ENCODE data around the gene MIPEP.
"Not testable (repeated sequence)": the region's sequence is repeated elsewhere in the genome, so short reads cannot be mapped to it uniquely, and the experiment has no call there.

MIPEP gene

DNA sequence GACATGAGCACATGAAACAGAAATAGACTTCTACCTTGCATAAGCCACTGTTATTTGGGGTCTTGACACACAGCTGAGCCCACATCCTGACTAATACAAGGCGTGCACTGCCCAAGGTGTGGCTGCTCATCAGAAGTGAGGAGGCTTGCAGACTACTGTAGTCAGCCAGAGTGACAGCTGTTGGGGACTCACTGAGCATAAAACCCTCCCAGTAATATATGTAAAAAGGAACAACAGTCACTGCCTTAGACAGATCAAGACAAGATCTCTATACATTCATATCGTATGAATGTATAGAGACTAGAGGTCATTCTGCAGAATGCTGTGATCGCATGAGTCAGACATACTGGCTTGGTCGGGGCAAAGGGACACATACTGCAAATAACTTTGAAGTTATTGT lies 12.2 kb upstream of the MIPEP start:
- H3K36me3 Mint-ChIP-seq, result no peaks in the 10 kb centered on the region
- H3K4me1 Mint-ChIP-seq, result peaks cover 7% of the 10 kb centered on the region
- no peak overlapping the region for H3K4me3 Mint-ChIP-seq
- H3K27me3 Mint-ChIP-seq, result peaks cover 29% of the 10 kb centered on the region
- no peaks in the 10 kb centered on the region for H3K9me3 Mint-ChIP-seq
- ATAC-seq, result no peak
- H3K27ac Mint-ChIP-seq, result no peak overlapping the region

DNA sequence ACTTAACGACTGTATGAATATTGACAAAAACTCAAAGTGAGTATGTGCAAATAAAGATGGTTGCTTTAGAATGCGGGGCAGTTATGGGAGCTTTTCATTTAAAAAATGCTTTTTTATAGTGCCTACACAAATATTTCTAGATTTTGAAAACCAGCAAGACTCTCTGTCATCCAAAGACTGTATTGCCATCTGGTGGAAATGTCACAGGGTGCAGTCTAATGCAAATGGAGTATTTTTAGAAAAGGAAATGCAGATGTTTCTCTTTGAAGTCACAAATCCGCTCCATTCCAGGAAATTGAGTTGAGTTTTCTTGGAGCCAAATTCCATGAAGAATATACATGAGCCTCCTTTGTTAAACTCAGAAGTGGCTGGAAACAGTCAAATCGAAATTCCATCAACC lies 10.4 kb upstream of the MIPEP start:
- H3K4me1 Mint-ChIP-seq, result peaks cover 7% of the 10 kb centered on the region
- H3K27me3 Mint-ChIP-seq, result peaks cover 25% of the 10 kb centered on the region
- no peak overlapping the region for H3K4me3 Mint-ChIP-seq
- H3K9me3 Mint-ChIP-seq, result no peaks in the 10 kb centered on the region
- H3K36me3 Mint-ChIP-seq, result no peaks in the 10 kb centered on the region
- no peak overlapping the region for H3K27ac Mint-ChIP-seq
- ATAC-seq, result no peak

DNA sequence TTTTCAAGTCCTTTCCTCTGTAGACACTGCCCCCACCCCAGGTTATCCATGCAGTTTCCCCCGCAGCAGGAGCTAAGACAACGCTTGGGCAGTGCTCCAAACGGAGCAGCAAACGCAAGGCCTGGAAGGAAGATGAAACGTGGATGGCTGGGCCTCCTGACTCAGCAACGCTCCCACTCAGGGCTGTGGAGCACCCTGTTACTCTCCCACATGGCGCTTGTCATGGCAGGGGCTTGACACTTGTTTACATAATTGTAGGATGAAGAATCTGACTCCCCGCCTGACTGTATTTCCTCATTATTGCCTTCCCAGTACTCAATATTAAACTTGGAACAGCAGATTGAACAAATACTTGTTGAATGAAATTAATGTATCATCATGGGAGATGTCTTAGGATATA lies 8.9 kb upstream of the MIPEP start:
- Mint-ChIP-seq H3K4me3 (no peak overlapping the region), H3K4me1 (no peaks in the 10 kb centered on the region), H3K27ac (no peak overlapping the region), H3K9me3 (no peaks in the 10 kb centered on the region), H3K27me3 (peaks cover 14% of the 10 kb centered on the region), H3K36me3 (no peaks in the 10 kb centered on the region)
- ATAC-seq, result no peak

DNA sequence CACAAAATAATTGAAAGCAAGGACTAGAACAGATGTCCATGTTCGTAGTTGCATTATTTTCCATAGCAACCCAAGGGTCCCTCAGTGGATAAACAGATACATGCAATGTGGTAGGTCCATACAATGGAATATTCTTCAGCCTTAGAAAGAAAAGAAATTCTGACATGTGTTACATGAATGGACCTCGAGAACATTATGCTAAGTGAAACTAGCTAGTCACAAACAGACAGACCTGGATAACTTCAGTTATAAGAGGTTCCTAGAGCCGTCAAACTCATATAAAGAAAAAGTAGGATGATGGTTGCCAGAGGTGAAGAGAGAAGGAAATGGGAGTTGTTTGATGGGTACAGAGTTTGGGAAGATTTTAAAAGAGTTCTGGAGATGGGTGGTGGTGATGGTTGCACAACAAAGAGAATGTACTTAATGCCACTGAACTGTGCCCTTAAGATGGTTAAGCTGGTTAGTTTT lies 8.3 kb upstream of the MIPEP start, which contains the start of gene C1QTNF9B:
Gene C1QTNF9B (minus strand): TSS at position 51 of the 468 bp plus-strand sequence.
- not testable (repeated sequence) for H3K4me3 Mint-ChIP-seq, H3K36me3 Mint-ChIP-seq, H3K9me3 Mint-ChIP-seq, ATAC-seq, H3K4me1 Mint-ChIP-seq, H3K27ac Mint-ChIP-seq
- peaks cover 10% of the 10 kb centered on the region for H3K27me3 Mint-ChIP-seq

DNA sequence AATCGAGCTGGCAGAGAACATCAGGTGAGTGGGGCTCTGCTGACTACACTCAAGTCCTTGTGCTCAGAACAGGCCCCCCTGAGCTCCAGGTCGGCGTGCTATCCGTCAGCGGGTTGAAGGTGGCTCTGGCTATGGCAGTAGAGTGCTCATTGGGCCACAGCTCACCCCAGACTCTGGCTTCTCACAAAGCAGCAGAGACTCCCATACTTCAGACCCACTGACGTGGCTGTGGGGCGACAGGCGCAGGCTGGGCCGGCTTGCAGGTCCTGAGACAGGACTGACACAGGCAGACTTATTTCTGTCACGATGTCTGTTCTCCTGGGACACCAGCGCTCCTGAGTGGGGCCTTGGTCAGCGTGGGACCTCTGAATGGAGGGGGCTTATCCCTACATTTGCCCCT lies 5.5 kb upstream of the MIPEP start:
- not testable (repeated sequence) for H3K36me3 Mint-ChIP-seq, H3K27me3 Mint-ChIP-seq, ATAC-seq, H3K4me1 Mint-ChIP-seq, H3K9me3 Mint-ChIP-seq, H3K27ac Mint-ChIP-seq, H3K4me3 Mint-ChIP-seq

DNA sequence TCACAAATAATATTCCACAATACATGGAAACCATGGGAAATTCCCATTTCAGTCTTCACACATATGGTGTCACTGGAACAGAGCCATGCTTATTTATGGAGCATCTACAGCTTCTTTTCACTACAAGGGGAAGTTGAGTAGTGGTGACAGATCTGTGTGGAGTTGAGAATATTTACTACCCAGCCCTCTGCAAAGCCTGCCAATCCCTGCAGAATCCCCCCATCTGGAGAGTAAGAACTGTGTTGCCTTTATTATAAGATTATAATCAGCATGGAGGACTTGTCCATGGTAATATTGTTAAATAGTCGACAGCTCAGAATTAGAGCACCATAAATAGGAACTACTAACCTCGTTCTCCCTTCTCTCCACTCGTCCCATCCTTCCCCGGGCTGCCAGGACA lies 4.6 kb upstream of the MIPEP start:
- not testable (repeated sequence) for H3K27ac Mint-ChIP-seq, H3K9me3 Mint-ChIP-seq, H3K27me3 Mint-ChIP-seq, H3K36me3 Mint-ChIP-seq, ATAC-seq, H3K4me3 Mint-ChIP-seq
- H3K4me1 Mint-ChIP-seq, result peaks cover 12% of the 10 kb centered on the region

DNA sequence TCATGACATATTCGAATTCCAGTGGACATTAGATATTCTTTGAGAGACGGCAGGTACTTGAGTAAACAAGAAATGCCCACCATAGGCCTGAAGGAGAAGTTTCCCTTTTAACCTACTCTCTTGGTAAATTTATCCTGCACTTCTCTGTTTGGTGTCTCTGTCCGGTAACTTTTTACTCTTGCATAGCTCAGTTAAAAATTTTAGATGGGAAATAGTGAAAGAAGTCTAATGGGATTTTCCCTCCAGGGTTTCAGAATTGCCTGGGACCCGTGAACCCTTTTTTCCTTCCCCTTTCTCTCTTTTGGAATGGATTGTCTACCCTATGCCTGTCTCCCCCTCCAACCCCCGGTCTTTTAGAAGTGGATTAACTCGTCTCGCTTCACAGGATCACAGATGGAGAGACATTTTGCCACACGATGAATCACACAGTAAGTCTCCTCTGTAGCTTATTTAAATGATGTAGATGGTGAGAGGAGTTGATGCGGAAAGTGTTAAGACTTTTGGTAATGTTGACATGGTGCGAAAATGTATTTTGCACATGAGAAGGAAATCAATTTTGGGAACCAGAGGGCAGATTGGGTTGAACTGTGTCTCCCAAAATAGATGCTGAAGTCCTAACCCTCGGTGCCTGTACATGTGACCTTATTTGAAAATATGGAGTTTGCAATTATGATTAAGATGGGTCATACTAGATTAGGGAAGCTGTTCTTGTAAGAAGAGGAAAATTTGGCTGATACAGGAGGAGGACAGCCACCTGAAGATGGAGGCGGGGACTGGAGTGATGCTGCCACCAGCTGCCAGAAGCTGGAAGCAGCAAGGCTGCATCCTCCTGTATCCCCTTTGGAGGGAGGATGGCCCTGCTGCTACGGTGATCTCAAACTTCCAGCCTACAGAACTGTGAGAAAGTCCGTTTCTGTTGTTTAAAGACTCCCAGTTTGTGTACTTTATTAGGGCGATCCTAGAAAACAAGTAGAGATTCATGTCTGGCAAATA lies 711 bp upstream of the MIPEP start:
- Mint-ChIP-seq H3K9me3 (no peaks in the 10 kb centered on the region), H3K27me3 (no peaks in the 10 kb centered on the region), H3K36me3 (peaks cover 4% of the 10 kb centered on the region), H3K4me1 (peaks cover 22% of the 10 kb centered on the region), H3K27ac (peak overlapping the region; percentile 83), H3K4me3 (peak overlapping the region; percentile 89)
- ATAC-seq, result peak; percentile 34

DNA sequence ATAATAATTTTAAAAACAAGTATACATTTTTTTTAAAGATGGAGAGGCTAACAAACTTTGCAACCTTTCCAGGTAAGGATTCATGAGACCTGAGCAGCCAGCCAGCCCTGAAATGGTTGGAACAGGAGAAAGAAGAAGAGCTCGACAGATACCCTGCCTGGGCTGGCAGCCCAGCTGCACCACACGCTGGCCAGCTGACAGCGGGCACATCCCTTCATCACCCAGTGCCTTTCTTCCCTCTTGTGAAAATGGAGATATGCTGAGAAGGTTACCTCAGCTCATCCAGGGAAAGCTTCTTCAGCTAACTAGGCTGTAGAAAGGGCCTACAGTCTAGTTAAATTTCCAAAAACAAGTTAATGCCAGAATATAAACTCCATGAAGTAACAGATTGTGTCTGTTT lies 4.8 kb downstream of the MIPEP start:
- peaks cover 36% of the 10 kb centered on the region for H3K36me3 Mint-ChIP-seq
- not testable (repeated sequence) for H3K27me3 Mint-ChIP-seq, H3K27ac Mint-ChIP-seq

DNA sequence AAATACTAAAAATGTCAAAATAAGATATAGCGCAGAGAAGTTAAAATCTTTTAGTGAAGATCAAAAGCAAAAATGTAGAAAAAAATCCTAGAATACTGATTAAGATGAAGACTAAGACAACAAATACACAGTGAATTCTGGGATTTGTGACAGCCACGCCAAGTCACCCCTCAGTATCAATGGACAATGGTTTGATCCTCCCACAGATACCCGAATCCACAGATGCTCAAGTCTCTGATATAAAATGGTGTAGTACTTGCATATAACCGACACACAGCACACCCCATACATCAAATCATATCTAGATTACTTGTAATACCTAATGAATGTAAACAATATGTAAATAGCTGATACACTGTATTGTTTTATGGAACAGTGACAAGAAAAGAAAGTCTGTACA lies 5.9 kb downstream of the MIPEP start:
- H3K4me1 Mint-ChIP-seq, result peaks cover 8% of the 10 kb centered on the region
- H3K36me3 Mint-ChIP-seq, result peaks cover 46% of the 10 kb centered on the region
- H3K27me3 Mint-ChIP-seq, result no peaks in the 10 kb centered on the region
- no peak overlapping the region for H3K4me3 Mint-ChIP-seq
- no peak for ATAC-seq
- no peaks in the 10 kb centered on the region for H3K9me3 Mint-ChIP-seq
- H3K27ac Mint-ChIP-seq, result no peak overlapping the region

More for the DNA sequence above, 4.8 kb downstream of the MIPEP start:
- H3K9me3 Mint-ChIP-seq, ATAC-seq, H3K4me3 Mint-ChIP-seq: not testable (repeated sequence)
- H3K4me1 Mint-ChIP-seq, result peaks cover 11% of the 10 kb centered on the region

DNA sequence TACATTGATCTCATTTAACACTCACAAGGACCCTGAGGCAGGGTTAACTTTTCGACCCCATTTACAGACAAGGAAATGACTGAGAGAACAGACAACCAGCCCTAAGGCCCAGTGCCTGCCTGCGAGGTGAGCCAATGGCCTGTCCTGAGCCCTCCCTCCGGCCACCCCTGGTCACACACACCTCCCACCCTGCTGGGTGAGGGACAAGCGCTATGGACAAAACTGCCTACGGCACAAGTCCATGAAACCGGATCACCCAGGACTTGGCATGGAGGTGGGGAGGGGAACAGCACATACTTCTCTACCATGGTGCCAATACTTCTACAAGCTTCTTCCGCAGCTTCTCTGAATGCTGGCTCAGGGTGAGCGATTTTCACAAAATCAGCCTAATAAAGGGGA lies 7.8 kb downstream of the MIPEP start:
- not testable (repeated sequence) for ATAC-seq, H3K27me3 Mint-ChIP-seq, H3K27ac Mint-ChIP-seq, H3K9me3 Mint-ChIP-seq, H3K4me3 Mint-ChIP-seq, H3K4me1 Mint-ChIP-seq
- H3K36me3 Mint-ChIP-seq, result peaks cover 48% of the 10 kb centered on the region

DNA sequence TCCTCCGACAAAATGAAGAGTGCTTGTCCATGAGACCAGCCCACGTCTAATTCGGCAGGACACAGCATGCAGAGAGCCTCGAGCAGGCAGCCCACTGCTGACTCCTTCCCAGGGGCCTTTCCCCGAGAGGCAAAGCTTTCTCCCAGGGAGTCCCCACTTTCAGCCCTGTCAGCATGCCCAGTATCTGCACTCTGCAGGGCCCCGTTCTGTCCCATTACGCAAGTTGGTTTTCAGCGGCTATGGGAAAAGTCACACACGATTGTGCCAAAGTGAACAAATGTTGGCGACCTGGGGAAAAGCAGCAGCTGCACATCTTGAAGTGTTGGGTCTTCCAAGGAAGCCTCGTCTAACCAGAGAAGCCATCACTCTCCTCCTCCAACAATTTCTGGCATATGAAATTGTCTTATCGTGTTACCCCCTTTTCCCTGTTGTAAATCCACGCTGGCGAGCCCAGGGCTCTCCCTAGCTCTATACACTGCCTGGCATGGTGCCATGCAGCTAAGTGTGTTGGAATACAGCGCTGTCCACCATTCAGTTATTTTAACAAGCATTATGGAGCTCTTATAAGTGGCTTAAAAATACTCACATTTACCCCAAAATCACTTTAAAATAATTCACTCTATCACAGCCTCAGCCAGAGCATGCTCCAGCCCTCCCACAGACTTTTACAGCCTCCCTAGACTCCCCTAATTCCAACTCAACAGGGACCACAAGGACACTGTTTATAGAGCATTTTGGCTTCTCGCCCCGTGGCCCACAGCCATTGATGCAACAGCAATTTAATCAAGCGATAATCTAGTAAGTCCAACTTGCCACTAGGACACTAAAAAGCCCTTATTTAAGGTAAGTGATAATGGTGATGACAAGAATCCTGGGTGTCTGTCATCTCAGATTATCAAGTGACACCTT lies 8.5 kb downstream of the MIPEP start:
- H3K36me3 Mint-ChIP-seq, result peaks cover 54% of the 10 kb centered on the region
- ATAC-seq, H3K4me3 Mint-ChIP-seq, H3K9me3 Mint-ChIP-seq, H3K27me3 Mint-ChIP-seq, H3K4me1 Mint-ChIP-seq, H3K27ac Mint-ChIP-seq: not testable (repeated sequence)

DNA sequence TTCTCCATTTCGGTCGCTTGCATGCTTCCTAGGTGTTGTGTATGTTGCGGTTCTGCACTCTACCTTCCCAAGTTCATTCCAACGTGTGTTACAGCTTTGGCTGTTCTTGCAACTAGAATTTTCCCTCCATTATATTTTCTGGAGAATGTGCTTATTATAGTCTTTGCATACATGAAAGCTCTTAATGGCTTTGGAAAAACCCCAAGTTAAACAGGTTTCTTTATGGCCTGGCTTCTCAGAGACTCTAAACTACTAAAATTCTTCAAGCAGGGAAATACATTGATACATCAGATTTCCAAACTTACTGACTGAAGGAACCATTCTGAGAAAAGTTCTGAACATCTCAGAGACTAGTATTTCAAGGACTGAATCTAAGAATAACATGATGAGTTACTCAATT lies 11.9 kb downstream of the MIPEP start:
- H3K4me1 Mint-ChIP-seq, result no peaks in the 10 kb centered on the region
- no peak for ATAC-seq
- H3K9me3 Mint-ChIP-seq, result no peaks in the 10 kb centered on the region
- peaks cover 46% of the 10 kb centered on the region for H3K36me3 Mint-ChIP-seq
- no peak overlapping the region for H3K4me3 Mint-ChIP-seq
- H3K27me3 Mint-ChIP-seq, result no peaks in the 10 kb centered on the region
- H3K27ac Mint-ChIP-seq, result no peak overlapping the region

DNA sequence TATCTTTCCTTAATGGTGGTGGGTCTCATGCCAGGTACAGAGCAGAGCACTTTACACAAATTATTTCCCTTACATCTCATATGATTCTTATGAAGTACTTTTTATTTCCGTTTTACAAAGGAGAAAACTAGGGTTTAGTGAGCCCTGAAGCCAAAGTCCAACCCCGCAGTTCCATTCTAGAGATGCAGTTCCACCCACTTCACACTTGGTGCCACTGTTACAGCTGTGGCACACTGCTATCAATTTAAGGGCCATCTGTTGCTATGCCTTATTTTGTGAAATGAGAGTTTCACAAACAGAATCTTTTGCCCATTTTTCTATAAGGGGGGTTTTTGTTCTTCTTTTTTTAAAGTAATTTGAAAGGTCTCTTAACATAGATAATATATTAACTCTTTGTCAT lies 12.9 kb downstream of the MIPEP start:
- Mint-ChIP-seq H3K27ac (no peak overlapping the region), H3K27me3 (no peaks in the 10 kb centered on the region), H3K4me1 (no peaks in the 10 kb centered on the region), H3K9me3 (no peaks in the 10 kb centered on the region), H3K4me3 (no peak overlapping the region), H3K36me3 (peaks cover 35% of the 10 kb centered on the region)
- no peak for ATAC-seq

DNA sequence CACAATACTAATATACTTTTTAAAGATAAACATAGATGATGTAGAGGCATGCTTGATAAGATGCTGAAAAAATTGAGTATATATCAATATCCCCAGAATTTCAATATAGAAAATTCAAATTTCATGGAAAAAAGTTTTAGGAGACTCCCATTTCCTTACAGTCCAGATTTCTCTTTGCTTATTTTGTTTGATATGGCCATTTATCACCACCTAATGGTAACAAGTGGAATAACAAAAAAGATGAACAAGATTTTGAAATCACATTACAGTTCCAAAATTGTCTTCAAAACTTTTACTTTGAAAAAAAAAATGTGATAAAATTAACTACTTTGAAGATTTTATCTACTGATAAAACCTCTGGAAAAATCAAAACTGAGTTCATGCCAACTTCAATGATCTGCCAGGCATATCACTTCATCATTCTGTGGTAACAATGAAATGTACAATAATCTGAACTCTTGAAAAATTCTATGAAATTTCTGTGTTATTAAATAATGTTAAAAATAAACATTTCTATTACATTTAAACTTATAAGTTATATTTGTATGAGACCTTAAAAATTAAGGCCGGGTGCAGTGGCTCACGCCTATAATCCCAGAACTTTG lies 17.5 kb downstream of the MIPEP start:
- Mint-ChIP-seq H3K9me3 (no peaks in the 10 kb centered on the region), H3K27ac (no peak overlapping the region)
- no peak for ATAC-seq

More for the DNA sequence above, 17.5 kb downstream of the MIPEP start:
- H3K4me3 Mint-ChIP-seq, result no peak overlapping the region
- peaks cover 5% of the 10 kb centered on the region for H3K4me1 Mint-ChIP-seq
- H3K36me3 Mint-ChIP-seq, result peaks cover 19% of the 10 kb centered on the region
- no peaks in the 10 kb centered on the region for H3K27me3 Mint-ChIP-seq
